ENCODE results near the gene MAB21L3. TPM values are rescaled to one million over a fixed set of nuclear protein-coding genes. Genes with fewer than 3 reads are reported as not detected.

The MAB21L3 gene
- total RNA-seq, 1 experiment from 2014 or later, result not detected

DNA sequence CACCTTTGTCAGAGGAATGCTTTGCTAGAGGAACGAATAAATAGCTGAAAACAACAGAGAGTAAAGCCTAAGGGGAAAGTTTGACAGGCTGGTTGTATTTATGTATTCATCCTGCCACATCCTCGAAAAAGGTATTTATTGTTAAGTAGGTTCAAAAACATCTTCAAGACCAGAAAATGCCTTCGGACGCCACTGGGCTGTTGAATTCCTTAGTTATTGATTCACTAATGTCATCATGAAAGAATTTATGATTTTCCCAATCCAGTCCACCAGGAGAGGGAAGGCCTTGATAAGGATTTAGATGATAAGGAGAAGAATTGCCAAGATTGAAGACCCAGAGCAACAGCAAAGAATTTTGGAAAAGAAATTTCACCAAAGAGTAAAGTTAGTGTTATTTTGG lies 35.2 kb upstream of the MAB21L3 start:
- Histone ChIP-seq H2BK12ac (ENCODE audit: insufficient read length, low read depth, low read length) (no peak overlapping the region), H2BK120ac (ENCODE audit: low read depth, low read length, poor library complexity, severe bottlenecking) (no peak overlapping the region), H3T11ph (ENCODE audit: low read length) (no peak overlapping the region), H2AFZ (ENCODE audit: low read length) (no peak overlapping the region), H3K56ac (ENCODE audit: insufficient read length, low read depth, low read length) (no peak overlapping the region), H4K8ac (replicated peaks; ENCODE audit: insufficient read length, low read depth, low read length) (no peak overlapping the region), H2BK15ac (ENCODE audit: low read depth, low read length) (no peak overlapping the region), H3K4ac (ENCODE audit: low read depth, low read length) (no peak overlapping the region), H3K23ac (ENCODE audit: insufficient read length, low read depth, low read length) (no peak overlapping the region), H2BK20ac (ENCODE audit: low read depth, low read length, poor library complexity, severe bottlenecking) (no peak overlapping the region), H3K18ac (ENCODE audit: insufficient read length, low read depth, low read length) (no peak overlapping the region), H3K23me2 (ENCODE audit: insufficient read length, low read depth, low read length, poor library complexity, severe bottlenecking) (no peaks in the 10 kb centered on the region), H3K27me3 (ENCODE audit: insufficient read depth, low read length) (no peaks in the 10 kb centered on the region), H3K27ac (ENCODE audit: insufficient read length, low read depth, low read length) (no peak overlapping the region), H3K79me1 (ENCODE audit: insufficient read depth, low read depth, low read length, poor library complexity, severe bottlenecking) (no peaks in the 10 kb centered on the region), H4K91ac (ENCODE audit: insufficient read length, low read depth, low read length) (no peak overlapping the region), H2AK5ac (ENCODE audit: insufficient read length, low read length) (no peak overlapping the region), H4K20me1 (ENCODE audit: control insufficient read depth, insufficient read depth, insufficient read length) (no peaks in the 10 kb centered on the region), H2BK5ac (ENCODE audit: insufficient read length, low read length) (no peak overlapping the region), H3K14ac (ENCODE audit: insufficient read depth, low read length) (no peak overlapping the region), H3K79me2 (ENCODE audit: insufficient read depth, low read length) (no peaks in the 10 kb centered on the region), H4K5ac (ENCODE audit: insufficient read length, low read depth, low read length) (no peak overlapping the region), H3K9me3 (ENCODE audit: control insufficient read depth, low read depth, low read length) (no peaks in the 10 kb centered on the region), H3K4me1 (ENCODE audit: insufficient read depth, low read length) (no peaks in the 10 kb centered on the region), H3K4me2 (ENCODE audit: insufficient read depth, insufficient read length, low read length) (no peak overlapping the region), H3K9ac (ENCODE audit: extremely low read depth, insufficient read length, low read length) (no peak overlapping the region)
- TF ChIP-seq, protein P1, sequence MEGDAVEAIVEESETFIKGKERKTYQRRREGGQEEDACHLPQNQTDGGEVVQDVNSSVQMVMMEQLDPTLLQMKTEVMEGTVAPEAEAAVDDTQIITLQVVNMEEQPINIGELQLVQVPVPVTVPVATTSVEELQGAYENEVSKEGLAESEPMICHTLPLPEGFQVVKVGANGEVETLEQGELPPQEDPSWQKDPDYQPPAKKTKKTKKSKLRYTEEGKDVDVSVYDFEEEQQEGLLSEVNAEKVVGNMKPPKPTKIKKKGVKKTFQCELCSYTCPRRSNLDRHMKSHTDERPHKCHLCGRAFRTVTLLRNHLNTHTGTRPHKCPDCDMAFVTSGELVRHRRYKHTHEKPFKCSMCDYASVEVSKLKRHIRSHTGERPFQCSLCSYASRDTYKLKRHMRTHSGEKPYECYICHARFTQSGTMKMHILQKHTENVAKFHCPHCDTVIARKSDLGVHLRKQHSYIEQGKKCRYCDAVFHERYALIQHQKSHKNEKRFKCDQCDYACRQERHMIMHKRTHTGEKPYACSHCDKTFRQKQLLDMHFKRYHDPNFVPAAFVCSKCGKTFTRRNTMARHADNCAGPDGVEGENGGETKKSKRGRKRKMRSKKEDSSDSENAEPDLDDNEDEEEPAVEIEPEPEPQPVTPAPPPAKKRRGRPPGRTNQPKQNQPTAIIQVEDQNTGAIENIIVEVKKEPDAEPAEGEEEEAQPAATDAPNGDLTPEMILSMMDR (conservative IDR thresholded peaks at IDR 0.05), result no peak
- no peaks in the 10 kb centered on the region; the same call in 1 of the 2 replicates for H3K27me3 Mint-ChIP-seq (ENCODE audit: low read depth)
- no peaks in the 10 kb centered on the region for H3K4me1 Mint-ChIP-seq
- H3K27ac Mint-ChIP-seq, result no peak overlapping the region
- no peaks in the 10 kb centered on the region; a peak in 1 of 5 replicates for H3K9me3 Mint-ChIP-seq
- H3K4me3 Mint-ChIP-seq, result no peak overlapping the region
- H3K36me3 Mint-ChIP-seq (ENCODE audit: insufficient read depth in 1 of 3, low read depth in 3 of 3), result no peaks in the 10 kb centered on the region
- WGBS (ENCODE audit: extremely low coverage, insufficient read length, low lambda C conversion rate), result no CpG with 5 or more reads among the region's 4 CpGs
- no peak for DNase-seq
